Astrocyte of the cerebellum (primary cell): ENCODE data around the gene C21orf91.

ENCODE experiments used
- DNase-seq: peaks from one replicate; pipeline ENCODE4 v3.0.0-alpha.2; 2011; ENCODE audit warnings: low read depth
- H3K4me3 ChIP-seq: 2 replicates; pipeline ENCODE4 v1.5.1; 2011; ENCODE audit warnings: mild to moderate bottlenecking, low read depth, low read length, moderate library complexity
- in situ Hi-C: cut with HindIII; loops from 2 replicates; pipeline ENCODE4 v1.10.0; 2017; ENCODE audit warnings: low sequenced_read_pairs
- TF ChIP-seq, protein P1 (sequence below): IDR thresholded peaks from 2 replicates; pipeline ENCODE4 v1.5.1; 2012; ENCODE audit warnings: low read length, low read depth, moderate library complexity, mild to moderate bottlenecking; ENCODE audit errors: missing control alignments

The C21orf91 gene

DNA sequence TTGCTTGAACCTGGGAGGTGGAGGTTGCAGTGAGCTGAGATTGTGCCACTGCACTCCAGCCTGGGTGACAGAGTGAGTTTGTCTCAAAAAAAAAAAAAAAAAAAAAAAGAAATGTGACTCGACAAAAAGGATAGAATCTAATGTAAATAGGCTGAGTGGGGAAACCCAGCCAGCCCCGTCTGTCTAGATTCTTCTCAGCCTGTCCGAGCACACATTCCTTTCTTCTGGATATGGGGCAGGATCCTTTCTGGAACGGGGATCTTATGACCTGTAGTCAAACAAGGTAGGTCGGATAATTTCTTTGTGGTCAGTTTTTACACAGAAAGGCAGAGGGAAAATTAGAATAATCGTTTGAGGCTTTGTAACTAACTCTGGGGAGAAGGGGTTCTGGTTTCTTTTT, 74.1 kb downstream of the C21orf91 start:
- in situ Hi-C loops = no loop called here
- H3K4me3 ChIP-seq = no peak overlapping the region
- no peak for DNase-seq
- TF ChIP-seq, protein P1, sequence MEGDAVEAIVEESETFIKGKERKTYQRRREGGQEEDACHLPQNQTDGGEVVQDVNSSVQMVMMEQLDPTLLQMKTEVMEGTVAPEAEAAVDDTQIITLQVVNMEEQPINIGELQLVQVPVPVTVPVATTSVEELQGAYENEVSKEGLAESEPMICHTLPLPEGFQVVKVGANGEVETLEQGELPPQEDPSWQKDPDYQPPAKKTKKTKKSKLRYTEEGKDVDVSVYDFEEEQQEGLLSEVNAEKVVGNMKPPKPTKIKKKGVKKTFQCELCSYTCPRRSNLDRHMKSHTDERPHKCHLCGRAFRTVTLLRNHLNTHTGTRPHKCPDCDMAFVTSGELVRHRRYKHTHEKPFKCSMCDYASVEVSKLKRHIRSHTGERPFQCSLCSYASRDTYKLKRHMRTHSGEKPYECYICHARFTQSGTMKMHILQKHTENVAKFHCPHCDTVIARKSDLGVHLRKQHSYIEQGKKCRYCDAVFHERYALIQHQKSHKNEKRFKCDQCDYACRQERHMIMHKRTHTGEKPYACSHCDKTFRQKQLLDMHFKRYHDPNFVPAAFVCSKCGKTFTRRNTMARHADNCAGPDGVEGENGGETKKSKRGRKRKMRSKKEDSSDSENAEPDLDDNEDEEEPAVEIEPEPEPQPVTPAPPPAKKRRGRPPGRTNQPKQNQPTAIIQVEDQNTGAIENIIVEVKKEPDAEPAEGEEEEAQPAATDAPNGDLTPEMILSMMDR = no peak

DNA sequence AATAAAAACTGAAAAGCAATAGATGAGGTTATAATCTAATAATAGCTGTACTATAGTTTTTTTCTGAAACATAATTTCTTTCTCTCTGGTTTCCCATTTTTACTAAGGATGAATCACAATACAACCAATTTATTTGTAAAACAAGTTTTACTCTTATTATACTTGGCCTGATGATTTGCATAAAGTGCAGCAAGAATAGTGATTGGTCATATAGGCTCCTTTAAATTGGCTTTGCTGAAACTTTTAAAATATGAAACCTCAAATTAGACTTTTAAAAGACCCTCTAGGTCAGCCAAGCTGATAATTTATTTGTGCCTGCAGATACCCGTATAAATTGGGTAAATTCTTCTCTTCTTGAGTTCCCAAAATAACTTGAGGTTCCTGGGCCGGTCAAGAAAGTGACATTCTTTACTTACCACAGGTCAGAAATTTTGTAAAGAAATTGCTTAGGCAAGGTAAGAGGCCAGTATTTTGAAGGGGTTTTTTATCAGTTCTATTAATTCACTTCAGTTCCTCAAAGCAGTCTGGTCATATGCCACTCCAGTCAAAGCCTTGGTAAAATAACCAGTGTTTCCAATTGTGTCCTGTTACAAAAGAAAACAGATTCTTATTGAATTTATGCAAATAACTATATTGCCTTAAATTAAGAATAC, 76.1 kb downstream of the C21orf91 start:
- TF ChIP-seq, protein P1 = no peak
- DNase-seq = no peak
- H3K4me3 ChIP-seq = no peak overlapping the region
- in situ Hi-C loops = no loop called here

DNA sequence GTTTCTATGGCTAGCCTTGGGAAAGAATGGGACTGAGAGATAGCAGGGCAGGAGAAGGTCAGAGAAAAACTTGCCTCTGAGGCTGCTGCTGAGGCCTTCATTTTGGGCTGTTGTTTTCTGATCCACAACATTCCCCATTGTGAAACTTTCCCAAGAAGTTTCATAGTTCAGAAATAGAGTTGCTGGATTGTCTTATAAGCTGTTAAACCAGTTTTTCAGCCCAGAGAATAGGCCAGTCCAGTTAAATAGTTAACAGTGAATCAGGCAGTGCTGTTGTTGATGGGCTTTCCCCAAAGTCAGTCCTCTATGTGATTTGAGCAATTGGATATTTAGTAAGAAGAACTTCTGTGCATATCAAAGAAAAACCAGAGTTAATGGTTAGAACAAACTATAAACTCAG, 77.0 kb downstream of the C21orf91 start:
- H3K4me3 ChIP-seq = no peak overlapping the region
- TF ChIP-seq, protein P1 = no peak
- no peak for DNase-seq
- in situ Hi-C loops = no loop called here
